Activated T-helper 1 cell treated with anti-CD3 and anti-CD28 coated beads, Interleukin-2, amount 50 U/mL, for 16 hours (primary cell): ENCODE measurements around the gene ELF4.

Experiments used
- DNase-seq, 2 donors: peaks; one replicate each; pipeline ENCODE4 v3.0.0-alpha.2; 2020; ENCODE audit warnings: low read depth in 1 of 2, low spot score in 1 of 2

Gene ELF4

DNA sequence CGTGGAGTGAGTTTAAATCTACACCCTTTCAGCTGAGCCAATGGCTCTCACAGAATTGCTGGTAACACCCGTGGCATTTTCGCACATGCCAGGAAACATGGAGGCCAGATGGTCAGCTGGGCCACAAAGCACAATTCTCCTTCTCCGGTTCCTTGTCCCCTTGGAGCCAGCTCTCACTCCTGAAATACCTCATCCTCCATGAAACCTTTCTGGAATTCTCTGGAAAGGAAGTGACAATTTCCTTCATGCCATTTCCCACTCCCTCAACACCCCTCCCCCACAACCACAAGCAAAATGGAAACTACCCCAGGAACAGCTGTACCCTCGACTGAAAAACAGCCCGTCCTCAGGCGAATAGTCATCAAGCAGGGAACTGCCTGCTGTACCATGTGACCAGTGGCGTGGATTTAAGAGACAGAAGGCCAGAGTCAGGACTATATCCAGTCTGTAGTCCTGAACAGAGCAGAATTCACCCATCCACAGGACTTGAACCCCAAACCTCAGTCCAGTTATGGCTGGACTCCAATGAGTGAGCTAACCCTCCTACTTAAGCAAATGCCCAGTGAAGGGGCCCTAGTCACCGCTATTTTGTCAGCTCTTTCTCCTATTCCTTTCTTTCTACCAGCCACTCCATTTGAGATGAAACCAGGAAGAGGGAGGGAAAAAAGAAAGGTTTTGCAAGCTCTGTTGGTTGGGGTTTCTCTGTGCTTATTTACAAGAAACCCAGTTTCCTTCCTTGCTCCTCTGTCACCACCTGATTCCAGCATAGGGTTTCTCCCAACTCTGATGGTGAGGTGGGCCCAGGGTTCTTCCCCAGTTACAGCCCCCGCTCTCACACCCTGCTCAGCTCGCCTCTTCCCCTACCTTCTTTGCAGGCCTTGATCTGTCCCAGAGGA, 24.5 kb downstream of the ELF4 start:
- DNase-seq, result no peak

DNA sequence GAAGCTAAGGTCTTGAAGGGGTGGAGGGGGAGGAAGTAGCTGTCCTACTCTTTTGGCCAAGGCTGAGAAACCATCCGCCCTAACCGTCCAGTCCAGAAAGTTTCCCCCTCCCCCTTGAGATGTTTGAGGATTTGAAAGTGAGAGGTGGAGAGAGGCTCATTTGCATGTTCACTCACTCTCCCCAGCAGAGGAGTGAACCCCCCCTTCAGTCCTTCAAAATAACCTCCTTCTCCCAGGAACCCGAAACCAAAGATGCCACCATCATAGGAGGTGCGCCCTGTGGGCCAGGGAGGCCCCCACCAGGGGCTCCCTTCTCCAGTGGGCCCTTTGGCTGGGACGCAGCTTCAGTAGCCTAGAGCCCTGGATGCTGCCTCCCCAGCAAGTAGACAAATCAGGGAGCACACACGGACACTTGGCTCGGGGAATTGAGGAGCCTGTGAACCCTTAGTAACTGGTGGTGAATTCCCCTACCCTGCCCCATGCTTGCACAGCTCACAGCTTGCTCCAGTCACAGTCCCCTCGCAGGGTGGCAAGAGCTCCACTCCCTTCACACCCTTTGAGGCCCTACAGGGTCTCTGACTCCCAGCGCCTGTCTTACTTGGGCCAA, 25.6 kb downstream of the ELF4 start:
- DNase-seq, result no peak

DNA sequence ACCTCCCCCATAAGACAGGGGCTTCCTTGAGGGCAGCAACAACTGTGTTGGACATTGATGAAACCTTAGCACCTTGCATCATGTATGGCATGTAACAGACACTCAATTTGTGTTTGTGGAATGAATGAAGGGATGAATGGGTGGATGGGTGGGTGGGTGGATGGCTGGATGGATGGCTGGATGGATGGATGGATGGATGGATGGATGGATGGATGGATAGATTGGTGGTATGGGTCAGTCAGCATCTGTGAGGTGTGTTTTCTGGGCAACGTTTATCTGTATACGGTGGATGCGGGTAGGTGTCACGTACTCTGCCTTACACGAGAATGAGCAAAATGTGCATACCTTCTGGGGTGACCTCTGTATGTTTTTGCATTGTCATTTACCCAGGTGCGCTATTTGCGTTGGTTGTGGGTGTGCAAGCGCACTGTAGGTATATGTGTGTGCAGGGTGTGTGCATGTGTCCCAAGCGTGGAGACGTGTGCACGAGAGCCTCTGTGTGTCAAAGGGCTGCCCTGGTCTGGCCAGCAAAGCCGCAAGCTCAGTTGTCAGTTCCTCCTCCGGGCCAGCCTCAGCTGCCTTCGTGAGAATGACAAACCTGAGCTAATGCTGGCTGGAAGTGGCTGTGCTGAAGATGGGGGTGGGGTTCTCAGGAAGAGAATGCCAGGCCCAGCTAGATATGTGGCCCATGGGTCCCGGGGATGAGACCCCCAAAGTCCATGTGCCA, 26.5 kb downstream of the ELF4 start:
- no peak for DNase-seq

DNA sequence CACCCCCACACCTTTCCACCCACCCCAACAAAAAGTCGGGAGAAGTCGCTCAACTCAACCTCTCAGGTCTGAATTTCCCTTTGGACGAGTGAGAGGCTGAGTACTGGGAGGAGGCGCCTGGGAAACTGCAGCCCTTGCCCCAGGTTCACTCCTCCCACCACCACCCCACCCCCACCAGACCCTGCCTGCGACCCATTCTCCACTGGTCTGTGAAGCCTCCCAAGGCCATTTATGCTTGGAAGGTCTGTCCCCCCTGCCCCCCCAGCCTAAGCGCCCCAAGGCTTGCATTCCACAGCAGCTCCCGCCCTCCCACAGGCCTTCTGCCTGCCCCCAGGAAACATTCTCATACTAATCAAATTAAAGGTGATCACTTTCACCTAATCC, 27.2 kb downstream of the ELF4 start:
- DNase-seq, result no peak

DNA sequence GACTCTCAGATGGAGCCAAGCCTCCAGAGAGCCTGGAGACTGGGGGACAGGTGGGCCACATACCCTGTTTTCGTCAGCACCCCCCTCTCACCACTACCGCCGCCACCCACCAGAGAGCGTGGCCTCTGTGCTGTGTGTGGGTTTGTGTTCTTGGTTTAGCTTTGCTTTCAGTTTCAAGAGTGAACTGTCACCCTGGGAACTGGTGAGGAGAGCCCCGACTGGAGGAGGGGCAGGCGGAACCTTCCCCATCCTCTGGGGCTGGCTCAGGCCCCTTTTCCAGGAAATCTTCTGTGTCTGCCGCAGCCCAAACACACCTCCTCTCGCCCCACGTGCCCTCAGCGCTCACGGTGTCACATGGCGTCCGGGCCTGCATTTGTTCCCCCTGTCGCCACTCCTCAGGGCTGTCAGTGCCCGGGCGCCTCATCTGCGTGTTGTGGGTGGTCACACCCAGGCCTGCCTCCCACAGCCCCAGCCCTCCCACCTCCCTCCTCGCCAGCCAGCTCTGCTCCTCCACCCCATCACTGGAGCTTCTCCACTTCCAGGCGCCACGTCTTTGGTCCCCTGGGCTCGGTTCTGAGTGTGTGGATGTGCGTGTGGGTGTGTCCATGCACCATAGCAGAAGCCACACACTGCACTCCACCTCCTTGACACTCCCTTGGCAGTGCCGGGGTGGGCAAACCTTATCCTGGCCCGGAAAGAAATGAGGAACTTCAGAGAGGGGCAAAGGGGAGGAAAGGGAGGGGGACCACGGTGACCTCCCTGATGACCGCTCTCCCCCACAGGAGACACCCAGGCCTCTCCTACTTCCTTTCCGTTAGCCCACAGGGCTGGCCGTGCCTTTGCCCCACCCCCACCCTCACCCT, 27.8 kb downstream of the ELF4 start:
- peak in 1 of 2 donors; percentile 64 for DNase-seq

DNA sequence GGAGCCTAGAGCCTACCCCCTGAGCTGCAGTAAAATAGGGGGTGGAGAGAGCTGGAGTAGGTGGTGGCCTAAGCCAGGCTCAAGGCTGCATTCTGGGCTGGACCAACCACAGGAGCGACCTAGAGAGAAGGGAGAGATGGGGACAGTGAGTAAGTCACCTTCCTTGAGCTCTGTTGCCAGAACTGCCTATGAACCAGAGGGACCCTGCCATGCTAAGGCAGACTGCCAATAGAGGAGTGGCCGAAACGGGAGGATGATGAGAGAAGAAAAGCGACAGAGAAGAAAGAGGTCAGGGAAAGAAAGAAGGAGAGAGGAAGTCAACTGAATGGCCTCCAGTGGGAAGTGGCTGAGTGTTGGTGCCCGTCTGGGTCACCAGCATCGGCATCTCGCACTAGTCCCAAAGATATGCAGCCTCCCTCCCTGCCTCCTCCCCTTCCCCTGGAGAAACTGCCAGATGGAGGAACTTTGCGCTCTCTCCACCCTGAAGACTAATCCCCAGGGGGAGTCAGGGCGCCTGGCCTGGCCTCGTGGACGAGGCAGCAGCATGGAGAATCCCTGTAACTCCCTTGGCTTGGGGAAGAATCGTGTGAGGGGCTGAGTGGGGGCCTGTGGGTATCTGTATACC, 28.8 kb downstream of the ELF4 start:
- DNase-seq, result no peak

DNA sequence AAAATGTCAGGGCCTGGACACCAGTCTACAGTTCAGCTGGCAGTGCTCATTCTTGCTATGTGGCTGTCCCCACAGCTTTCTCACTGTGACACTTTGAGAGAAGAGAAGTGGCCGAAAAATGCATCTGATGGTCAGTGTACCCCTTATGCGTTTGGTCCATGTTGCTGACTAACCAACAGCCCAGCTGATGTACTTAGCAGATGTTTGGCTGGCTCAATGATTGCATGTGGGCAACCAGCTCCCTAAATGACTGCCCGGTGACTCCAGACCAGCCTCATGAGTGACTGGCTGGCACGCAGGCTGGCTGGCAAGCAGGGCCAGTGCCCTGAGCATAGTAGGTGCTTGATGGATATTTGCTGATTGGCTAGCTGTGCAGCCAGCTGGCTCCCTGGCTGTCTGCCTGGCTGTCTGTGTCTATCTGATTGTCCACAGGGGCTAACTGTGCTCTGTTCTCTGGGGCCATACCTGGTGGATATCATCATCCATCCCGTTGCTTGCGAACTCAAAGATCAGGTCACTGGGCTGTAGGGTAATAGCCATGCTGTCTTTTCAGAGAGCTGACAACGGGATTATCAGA, 29.4 kb downstream of the ELF4 start:
- DNase-seq, result no peak

DNA sequence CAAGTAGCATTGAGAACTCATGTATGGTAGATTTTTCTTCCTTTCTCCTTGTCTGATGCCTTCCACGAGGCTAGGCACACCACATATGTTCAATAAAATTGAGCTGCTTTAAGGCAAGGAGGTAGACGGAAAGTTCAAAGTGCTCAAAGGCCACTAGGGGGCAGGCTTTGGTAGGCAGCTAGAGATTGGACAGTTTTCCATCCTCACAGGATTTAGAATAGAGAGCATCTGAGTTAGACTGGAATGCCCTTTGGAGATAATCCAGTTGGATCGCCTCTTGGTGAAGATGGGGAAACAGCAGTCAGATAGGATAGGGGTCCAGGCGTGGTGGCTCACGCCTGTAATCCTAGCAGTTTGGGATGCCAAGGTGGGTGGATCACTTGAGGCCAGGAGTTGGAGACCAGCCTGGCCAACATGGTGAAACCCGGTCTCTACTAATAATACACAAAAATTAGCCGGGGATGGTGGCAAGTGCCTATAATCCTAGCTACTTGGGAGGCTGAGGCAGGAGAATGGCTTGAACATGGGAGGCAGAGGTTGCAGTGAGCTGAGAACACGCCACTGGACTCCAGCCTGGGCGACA, 30.4 kb downstream of the ELF4 start:
- peak in 1 of 2 donors; percentile 24 for DNase-seq

DNA sequence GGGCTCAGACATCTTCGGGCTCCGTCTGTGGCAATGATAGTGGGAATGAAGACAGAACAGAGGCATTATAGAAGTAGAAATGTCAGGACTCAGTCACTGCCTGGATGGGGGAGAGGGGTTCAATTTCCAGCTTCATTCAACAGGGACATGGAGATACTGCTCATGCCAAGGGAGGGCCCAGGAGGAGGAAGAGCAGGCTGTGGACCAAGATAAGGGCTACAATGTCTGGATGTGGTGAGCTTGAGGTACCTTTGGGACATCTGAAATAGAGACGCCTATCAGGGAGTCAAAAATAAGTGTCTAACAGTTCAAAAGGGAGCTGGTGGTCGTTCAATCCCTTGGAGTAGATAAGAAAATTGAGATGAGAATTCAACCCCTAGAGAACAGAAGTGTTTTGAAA, 34.5 kb downstream of the ELF4 start:
- no peak for DNase-seq

DNA sequence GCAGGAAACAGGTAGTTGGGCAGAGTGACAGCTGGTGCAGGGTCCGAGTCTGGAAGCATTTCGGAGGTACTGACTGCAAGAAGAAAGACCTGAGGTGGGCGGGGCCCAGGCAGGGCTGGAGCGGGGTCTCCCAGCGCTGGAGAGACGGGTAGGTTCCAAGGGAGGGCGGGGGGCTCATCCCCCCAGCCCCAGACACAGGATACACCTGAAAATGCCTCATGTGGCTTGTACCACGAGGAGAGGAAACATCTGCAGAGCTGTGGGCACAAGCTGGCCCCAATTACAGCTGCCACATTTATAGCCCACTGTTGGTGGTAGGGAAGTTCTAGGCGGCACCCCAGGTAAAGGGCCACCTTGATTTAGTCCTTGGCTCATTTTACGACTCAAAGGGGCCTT, 38.0 kb downstream of the ELF4 start:
- DNase-seq, result no peak

DNA sequence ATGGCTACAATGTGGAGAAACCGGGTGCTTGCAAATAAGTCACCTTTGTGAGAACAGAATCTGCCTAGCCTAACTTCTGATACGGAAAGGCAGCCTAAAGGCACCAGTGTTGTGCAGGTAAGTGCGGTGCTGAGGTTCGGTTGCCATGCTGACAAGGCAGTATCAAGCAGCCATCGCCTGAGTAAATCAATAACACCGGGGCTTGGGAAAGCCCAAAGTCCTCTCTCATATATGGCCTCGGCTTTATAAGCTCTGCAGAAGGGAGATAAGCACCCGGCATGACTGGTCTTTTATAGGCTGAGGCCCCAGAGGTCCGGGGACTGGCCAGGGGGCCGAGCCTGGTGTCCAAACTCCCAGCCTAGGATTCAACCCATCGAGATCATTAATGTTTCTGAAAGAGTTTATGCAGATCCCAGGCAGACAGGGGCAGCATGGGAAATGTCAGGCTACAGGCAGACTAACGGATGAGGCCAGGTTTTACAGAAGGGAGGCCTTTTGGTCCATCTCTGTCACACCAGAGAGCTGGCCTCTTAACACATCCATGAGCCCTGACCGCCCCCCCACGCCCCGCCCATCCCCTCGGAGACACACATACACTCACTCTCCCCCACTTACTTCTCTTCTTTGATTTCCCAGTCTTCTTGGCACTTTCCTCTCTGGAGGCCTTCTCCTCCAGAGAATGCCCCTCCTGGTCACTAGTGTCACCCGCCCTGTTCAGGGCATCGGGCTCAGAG, 38.5 kb downstream of the ELF4 start:
- DNase-seq, result no peak

DNA sequence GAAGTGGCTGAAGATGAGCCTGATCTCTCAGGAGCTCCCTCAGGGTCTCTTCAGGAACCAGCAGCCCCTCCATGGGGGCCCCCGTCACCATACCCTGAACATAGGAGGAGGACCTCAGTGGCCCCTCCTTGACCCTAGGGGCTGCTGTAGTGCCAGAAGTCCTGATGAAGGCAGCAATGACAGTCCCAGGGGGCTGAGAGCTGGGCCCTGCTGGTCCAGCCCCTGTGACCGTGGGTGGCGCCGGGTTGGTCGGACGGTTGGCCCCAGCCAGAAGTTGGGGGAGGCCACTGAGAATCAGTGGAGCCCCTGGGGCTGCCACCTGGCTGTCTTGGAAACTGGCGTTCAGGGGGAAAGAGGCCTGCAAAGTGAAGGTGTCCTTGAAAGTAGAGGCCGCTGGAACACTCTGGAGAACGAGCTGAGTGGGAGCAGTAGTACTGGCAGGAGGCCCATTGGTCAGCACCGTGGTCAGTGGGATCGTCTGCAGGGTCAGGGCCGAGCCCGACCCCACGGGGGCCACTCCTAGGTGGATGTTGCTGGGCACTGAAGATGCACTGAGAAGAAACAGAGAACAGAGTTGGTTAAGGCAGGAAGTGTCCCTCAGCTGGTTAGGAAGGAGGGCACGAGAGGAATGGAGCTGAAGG, 43.2 kb downstream of the ELF4 start:
- no peak for DNase-seq

DNA sequence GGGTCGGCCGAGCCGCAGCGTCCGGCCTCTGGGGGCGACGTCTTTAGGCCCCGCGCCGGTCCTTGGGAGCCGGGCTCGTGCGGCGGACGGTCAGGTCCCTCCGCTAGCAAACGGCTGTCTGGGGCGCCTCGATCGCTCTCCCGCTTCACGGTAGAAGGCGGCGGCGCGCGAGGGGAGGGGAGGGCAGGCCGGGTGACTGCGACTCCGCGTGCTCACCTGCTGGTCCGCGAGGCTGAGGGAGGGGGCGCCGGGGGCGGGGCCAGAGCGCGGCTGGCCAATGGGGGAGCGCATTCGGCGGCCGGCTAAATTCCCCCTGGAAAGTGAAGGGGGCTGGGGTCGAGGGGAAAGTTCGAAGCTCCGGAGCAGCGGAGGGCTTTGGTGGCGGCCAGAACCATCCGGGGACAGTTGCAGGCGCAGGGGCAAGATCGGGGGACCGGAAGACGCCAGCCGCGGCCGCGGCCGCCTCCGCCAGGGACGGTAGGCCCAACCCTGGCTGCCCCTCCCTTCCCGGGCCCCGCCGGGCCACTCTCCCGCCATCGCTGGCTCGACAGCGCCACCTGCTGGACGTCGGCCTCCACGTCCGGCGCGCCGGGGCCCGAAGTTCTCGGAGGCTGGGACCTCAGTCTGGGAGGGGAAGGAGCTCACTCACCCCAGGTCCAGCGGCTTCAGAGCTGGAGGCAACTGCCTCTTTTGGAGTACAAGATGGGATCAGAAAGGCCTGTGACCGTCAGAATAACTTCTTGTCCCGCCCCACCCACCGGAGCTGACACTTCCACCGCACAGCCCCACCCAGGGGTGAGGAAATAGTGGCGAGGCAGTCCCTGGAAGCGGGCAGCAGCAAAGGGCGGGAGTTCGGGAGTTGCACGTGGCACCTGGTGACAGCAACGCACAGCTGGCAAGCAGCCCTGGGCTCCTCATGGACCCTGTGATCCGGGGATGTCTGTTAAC, 49.9 kb downstream of the ELF4 start:
- DNase-seq, result peak; percentile 68 to 75

DNA sequence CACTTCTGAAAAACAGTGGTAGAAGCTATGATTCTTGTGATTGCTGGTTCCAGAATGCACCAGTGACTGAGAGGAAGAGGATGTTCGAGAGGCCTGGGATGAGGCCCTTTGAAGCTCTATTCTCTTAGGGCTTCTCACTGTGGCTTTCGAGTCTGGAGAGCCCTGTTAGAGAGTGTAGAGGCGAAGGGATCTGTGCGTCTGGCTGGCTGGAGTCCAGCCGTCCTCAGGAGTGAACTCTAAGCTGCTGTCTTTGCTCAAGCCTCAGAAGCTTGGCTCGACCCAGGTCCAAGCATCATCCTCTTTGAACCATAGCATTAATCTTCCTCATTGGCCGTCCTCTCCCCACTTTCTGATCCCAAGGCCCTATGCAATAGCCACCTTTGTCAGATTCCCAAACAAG, 51.6 kb downstream of the ELF4 start:
- DNase-seq, result no peak

DNA sequence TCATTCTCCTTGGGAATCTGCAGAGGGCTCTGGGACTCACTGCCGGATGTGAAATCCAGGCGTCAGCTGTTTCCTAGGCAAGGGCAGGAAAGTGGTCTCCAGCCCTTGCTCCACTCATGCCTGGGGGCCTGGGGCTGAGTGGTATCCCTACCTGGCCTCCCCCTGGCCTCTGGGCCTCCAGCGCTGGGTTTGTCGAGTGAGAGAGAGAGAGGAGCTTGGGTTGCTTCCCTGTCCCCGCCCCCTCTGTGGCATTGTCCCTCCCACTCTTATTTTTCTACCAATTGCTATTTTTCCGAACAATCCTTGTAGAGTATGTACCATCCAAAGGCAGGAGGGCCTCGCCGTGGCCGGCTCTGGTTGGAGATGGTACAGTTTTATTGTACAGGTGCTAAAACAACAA, 53.1 kb downstream of the ELF4 start:
- no peak for DNase-seq

DNA sequence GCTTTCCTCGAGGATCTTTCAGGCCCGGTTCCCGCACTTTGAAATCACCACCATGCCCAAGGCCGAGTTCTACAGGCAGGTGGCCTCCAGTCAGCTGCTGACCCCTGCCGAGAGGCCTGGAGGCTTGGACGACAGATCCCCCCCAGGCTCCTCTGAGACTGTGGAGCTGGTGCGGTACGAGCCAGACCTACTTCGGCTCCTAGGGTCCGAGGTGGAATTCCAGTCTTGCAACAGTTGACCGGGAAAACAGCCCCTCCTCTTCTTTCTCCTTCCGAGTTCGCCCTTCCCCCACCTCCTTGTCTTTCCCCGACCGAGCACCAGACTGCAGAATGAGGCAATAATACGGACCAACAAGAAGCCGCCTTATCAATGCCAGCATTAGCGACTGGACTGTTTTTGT, 54.4 kb downstream of the ELF4 start:
- no peak for DNase-seq

DNA sequence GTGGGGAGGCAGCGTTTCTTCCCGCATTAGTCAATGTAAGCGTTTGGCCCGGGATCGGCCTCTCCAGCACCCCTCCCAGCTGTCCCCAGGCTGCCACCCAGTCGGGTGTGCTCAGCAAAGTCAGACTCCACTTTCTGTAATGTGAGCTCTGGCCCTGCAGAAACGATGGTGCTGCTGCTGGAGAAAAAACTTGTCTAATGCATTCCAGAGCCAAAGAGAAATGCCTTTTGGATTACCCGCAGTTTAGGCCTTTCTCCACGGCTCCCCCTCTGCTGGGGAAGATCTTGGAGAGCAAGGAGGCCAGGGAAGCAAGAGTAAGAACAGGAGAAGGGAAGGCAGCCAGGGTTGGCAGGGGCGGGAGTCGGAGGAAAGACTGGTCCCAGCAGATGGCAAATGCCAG, 55.2 kb downstream of the ELF4 start:
- no peak for DNase-seq

DNA sequence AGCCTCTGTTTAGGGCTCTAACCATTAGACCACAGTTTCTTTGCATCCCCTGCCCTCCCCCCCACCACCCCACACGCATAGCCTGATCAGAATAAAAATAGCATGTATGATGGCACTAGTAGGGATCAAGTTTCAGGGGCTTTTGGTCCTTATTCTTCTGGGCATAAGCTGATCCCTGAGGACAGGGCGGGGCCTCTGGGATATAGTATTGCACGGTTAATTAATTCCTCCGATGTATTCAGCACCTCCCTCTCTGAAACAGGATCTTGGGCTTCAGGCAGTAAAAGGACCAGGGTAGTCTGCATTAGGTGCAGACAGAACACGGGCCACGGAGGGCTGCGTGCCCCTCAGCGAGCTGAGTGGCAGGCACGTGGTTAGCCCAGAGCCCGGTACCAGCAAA, 57.1 kb downstream of the ELF4 start:
- no peak for DNase-seq
